HepG2 (cell line): ENCODE data around the gene ARSB. TPM values are rescaled to one million over a fixed set of nuclear protein-coding genes. Genes with fewer than 3 reads are reported as not detected.
A peak's percentile ranks its signal among the peaks of the same experiment; 100 is the strongest.

Experiments
- CEBPB ChIP-seq: IDR thresholded peaks from 2 replicates; pipeline ENCODE4 v1.6.1; 2011; ENCODE audit warnings: low read depth, low read length, improper control_type of control experiment, borderline replicate concordance
- GRHL1 ChIP-seq: sonication (generic); formaldehyde crosslinking; conservative IDR thresholded peaks from 2 replicates; pipeline ENCODE4 v1.8.0; 2022; ENCODE audit warnings: missing genetic modification reagents
- HMGXB3 ChIP-seq: sonication (generic); formaldehyde crosslinking; IDR thresholded peaks from 2 replicates; pipeline ENCODE4 v1.4.0; 2020; ENCODE audit warnings: missing genetic modification reagents, borderline replicate concordance
- MAFK ChIP-seq, 2 experiments: IDR thresholded peaks in 1 of 2; conservative IDR thresholded peaks in 1 of 2; 2 replicates each; pipeline ENCODE4 v1.6.1; 2011; ENCODE audit warnings: improper control_type of control experiment in 2 of 2, low read length in 2 of 2
- ZNF280D ChIP-seq: sonication (generic); formaldehyde crosslinking; IDR thresholded peaks from 2 replicates; pipeline ENCODE4 v1.5.1; 2020; ENCODE audit warnings: mild to moderate bottlenecking, missing genetic modification reagents
- ZNF446 ChIP-seq: sonication (generic); formaldehyde crosslinking; IDR thresholded peaks from 2 replicates; pipeline ENCODE4 v1.5.0; 2020; ENCODE audit warnings: mild to moderate bottlenecking, missing genetic modification reagents
- ZNF543 ChIP-seq: sonication (generic); formaldehyde crosslinking; IDR thresholded peaks from 2 replicates; pipeline ENCODE4 v1.4.0; 2020; ENCODE audit warnings: mild to moderate bottlenecking, missing genetic modification reagents
- ZNF556 ChIP-seq: sonication (generic); formaldehyde crosslinking; IDR thresholded peaks from 2 replicates; pipeline ENCODE4 v1.4.0; 2020; ENCODE audit warnings: mild to moderate bottlenecking, missing genetic modification reagents, borderline replicate concordance
- ZNF83 ChIP-seq: sonication (generic); formaldehyde crosslinking; IDR thresholded peaks from 2 replicates; pipeline ENCODE4 v1.4.0; 2020; ENCODE audit warnings: missing genetic modification reagents, mild to moderate bottlenecking, borderline replicate concordance
- polyA plus RNA-seq, 8 experiments: library from polyadenylated mRNA; depleted of rRNA in 3 of 8; stranded (reverse) in 7 of 8; unstranded in 1 of 8; fragments of >200 nt; fragmentation: Illumina TruSeq in 4 of 8; extraction: Trizol in 4 of 8; gene quantifications; 2 replicates each; pipeline versions ENCODE4 v1.2.1 to v1.2.3, GENCODE V29; 2011 to 2016; ENCODE audit warnings: low read depth in 4 of 8, missing spikeins in 1 of 8, mixed read lengths in 1 of 8; ENCODE audit not compliant: insufficient read depth in 1 of 8
- total RNA-seq, 5 experiments: library from RNA; depleted of rRNA; stranded (reverse); fragments of >200 nt; fragmentation: Illumina TruSeq; extraction: Trizol; gene quantifications; 2 replicates each; pipeline ENCODE4 v1.2.3, GENCODE V29; 2016; ENCODE audit warnings: low read depth in 1 of 5

ARSB gene
- total and polyA plus RNA-seq, 2 of the 13 experiments (the other 11 are each of a cell fraction or from before 2014, with no cell fraction given), result 52.6 to 66.4 TPM

- TF ChIP-seq GRHL1 (CRISPR knock-in tag) (no peak), HMGXB3 (peak; percentile 85), ZNF280D (no peak), ZNF556 (CRISPR knock-in tag) (no peak), ZNF543 (CRISPR knock-in tag) (no peak), CEBPB (peak; percentile 62; the same call in 1 of the 2 replicates), MAFK (conservative IDR thresholded peaks at IDR 0.05 in 1 of 2, IDR thresholded peaks at IDR 0.05 in 1 of 2; ENCODE audit: low read length in 2 of 2) (no peak; a peak in 1 of 4 replicates), ZNF83 (CRISPR knock-in tag) (no peak), ZNF446 (no peak)
Observed at GRCh38 chr5:79030663-79031484, 45.8 kb upstream of the ARSB start (continued).
